Neuron (in vitro differentiated cells): Measurements from ENCODE around the gene RBM6.

Source experiments
- H2AFZ ChIP-seq: one replicate; pipeline ENCODE4 v1.6.1; 2013; ENCODE audit warnings: low read depth, mild to moderate bottlenecking, inconsistent platforms, low read length, moderate library complexity
- H3K27me3 ChIP-seq: one replicate; pipeline ENCODE4 v1.6.1; 2013; ENCODE audit warnings: low read length; ENCODE audit not compliant: insufficient read depth
- H3K36me3 ChIP-seq: one replicate; pipeline ENCODE4 v1.6.1; 2013; ENCODE audit warnings: low read length; ENCODE audit not compliant: insufficient read depth
- H3K4me1 ChIP-seq: one replicate; pipeline ENCODE4 v1.6.1; 2013; ENCODE audit warnings: low read length; ENCODE audit not compliant: insufficient read depth
- H3K4me3 ChIP-seq: 2 replicates; pipeline ENCODE4 v1.5.1; 2013; ENCODE audit warnings: mild to moderate bottlenecking, low read length, moderate library complexity
- H3K9me3 ChIP-seq: one replicate; pipeline ENCODE4 v1.6.1; 2013; ENCODE audit warnings: low read length

Gene RBM6

DNA sequence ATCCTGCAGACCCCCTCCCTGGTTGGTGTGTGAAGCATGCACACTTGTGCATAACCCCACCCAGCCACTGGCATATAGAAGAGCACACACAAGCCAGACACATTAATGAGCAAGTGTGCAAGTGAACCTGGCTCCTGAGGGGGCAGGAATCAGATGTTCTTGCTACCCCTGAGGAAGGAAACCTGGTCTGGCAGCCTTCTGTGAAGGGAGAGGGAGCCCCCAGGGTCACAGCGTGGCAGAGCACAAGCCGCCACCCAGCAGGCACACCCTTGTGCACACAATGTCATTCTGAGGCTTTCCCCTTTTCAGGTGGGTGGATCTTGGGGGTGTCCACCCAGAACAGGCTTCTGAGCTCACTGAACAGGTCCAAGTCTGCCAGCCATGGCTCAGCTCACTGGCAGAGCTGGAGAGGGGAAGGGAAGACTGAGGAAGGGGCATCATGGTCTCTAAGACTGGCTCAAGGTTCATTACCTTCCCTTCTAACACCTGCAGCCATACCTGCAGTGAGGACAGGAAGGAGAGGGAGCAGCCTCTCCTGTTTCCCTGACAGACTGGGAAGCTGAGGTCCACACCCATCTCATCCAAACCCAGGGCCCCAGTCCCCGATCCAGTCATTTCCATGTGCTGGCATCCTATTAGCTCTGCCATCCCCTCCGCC, 183.6 kb downstream of the RBM6 start:
- Histone ChIP-seq H3K9me3 (no peaks in the 10 kb centered on the region), H3K4me3 (no peak overlapping the region), H3K27me3 (no peaks in the 10 kb centered on the region), H2AFZ (no peak overlapping the region), H3K36me3 (peaks cover 21% of the 10 kb centered on the region), H3K4me1 (peaks cover 17% of the 10 kb centered on the region)

DNA sequence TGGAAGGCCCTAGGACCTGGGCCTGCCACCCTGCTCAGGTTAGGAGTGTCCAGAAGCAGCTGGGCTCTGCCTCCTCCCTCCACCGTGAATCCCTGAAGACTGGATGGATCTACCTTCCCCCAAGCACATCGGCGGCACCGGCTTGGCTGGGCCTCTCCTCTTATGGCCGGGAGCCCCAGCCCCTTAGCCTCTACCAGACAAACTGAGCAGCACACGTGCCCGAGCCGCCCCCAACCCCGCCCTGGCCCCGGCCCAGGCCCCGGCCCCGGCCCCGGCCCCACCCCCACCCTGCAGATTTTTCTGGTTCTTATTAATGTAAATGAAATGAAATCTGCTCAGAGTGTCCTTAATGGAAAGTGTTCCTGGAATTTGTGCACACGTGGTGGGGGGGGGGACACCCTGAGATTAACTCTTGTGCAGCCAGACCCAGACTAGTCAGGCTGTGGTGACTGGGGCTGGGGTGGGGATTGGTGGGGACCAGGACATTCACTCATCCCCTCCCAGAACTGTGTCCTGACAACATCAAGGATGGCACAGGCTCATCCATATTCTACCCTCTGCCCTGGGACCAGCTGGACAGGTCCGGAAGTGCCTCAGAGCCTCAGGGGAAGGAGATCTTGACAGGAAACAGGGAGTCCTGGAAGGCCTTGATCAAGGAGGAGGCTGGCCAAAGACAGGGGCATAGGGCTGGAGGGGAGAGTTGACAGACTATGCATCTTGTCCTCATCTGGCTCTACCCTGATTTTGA, 184.3 kb downstream of the RBM6 start:
- H3K9me3 ChIP-seq, result no peaks in the 10 kb centered on the region
- H2AFZ ChIP-seq, result no peak overlapping the region
- H3K27me3 ChIP-seq, result no peaks in the 10 kb centered on the region
- H3K36me3 ChIP-seq, result peaks cover 15% of the 10 kb centered on the region
- peaks cover 17% of the 10 kb centered on the region for H3K4me1 ChIP-seq
- no peak overlapping the region for H3K4me3 ChIP-seq

- H3K27me3 ChIP-seq, result no peaks in the 10 kb centered on the region
- no peak overlapping the region for H2AFZ ChIP-seq
- peaks cover 11% of the 10 kb centered on the region for H3K36me3 ChIP-seq
- no peaks in the 10 kb centered on the region for H3K9me3 ChIP-seq
- H3K4me3 ChIP-seq, result no peak overlapping the region
- peaks cover 17% of the 10 kb centered on the region for H3K4me1 ChIP-seq
These were observed 184.8 kb downstream of the RBM6 start for GRCh38 chr3:50124800-50125178.

GRCh38 chr3:50125541-50126286, 185.8 kb downstream of the RBM6 start:
- Histone ChIP-seq H3K36me3 (peaks cover 2% of the 10 kb centered on the region), H3K27me3 (no peaks in the 10 kb centered on the region), H2AFZ (no peak overlapping the region), H3K4me1 (peaks cover 17% of the 10 kb centered on the region), H3K9me3 (no peaks in the 10 kb centered on the region), H3K4me3 (no peak overlapping the region)

DNA sequence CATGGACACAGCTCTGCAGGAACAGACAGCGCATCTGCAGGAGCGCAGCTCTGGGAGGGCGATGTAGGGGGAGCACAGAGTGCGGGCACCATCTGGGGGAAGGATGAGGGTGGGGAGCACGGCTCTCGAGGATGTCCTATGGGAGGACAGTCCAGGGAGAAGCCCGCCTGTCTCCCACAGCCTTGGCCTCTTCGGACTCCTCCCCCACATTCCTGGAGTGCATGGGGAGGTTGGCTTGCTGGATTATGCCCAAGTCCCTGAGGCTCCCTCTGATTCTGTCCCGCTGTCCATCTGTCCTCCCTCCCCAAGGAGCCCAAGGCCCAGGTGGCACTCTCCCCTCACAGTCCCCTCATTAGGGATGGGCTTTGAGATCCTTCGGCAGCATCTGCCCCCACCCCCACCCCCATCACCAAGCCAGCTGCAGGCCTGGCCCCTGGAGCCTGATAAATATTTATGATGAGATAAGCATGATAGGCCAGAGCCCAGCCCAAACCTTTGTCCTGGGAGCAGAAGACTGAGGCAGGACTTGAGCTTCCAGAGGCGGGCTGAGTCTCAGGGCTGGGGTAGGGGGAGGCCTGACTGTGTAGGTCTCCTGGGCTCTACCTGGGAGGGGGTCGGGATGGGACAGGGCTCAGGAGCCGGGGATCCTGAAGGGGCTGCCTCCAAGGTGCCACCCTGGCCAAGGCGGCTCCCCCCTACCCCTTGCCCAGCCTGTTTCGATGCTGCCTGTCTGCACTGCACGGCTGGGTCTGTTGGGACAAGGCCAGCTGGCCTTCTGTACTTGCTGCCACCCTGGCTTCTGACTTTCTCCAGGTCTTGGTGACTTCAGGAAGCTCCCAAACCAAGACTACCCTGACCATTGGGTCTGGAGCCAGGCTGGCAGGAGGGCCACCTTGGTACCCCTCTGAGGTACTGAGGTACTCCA, 186.6 kb downstream of the RBM6 start:
- Histone ChIP-seq H3K4me3 (no peak overlapping the region), H3K4me1 (peaks cover 17% of the 10 kb centered on the region), H3K27me3 (no peaks in the 10 kb centered on the region), H3K9me3 (no peaks in the 10 kb centered on the region), H3K36me3 (no peaks in the 10 kb centered on the region), H2AFZ (no peak overlapping the region)
